H1 (cell line): Measurements from ENCODE around the gene GGT5. TPM values are rescaled to one million over a fixed set of nuclear protein-coding genes. Genes with fewer than 3 reads are reported as not detected.
"Not testable (repeated sequence)": the region's sequence is repeated elsewhere in the genome, so short reads cannot be mapped to it uniquely, and the experiment has no call there.

Experiments
- CTCF ChIA-PET: fragments of 300-600 bp; sonication (Branson Sonifier 250); formaldehyde crosslinking; loops from one replicate; lab custom pipeline; 2021; ENCODE audit not compliant: partially characterized antibody; lab: Charles Lee
- POLR2A ChIA-PET: fragments of 300-600 bp; sonication (Branson Sonifier 250); formaldehyde crosslinking; loops from one replicate; lab custom pipeline; 2021; ENCODE audit warnings: inconsistent platforms; ENCODE audit not compliant: partially characterized antibody; lab: Charles Lee
- DNase-seq, 2 experiments: peaks; one replicate each; pipeline versions ENCODE4 v3.0.0 to v3.0.0-alpha.2; 2010 to 2022; ENCODE audit warnings: low spot score in 2 of 2, low read depth in 1 of 2, mixed read lengths in 1 of 2
- FAIRE-seq: peaks from 2 replicates; lab custom pipeline; 2011; peaks lifted over from hg19 to GRCh38; lab: Jason Lieb, UNC
- H2AFZ ChIP-seq: 2 replicates; pipeline ENCODE4 v1.8.1; 2012; ENCODE audit warnings: low read length, inconsistent platforms
- H2AK5ac ChIP-seq: 2 replicates; pipeline ENCODE4 v1.6.1; 2013; ENCODE audit warnings: low read depth, low read length
- H2BK120ac ChIP-seq: replicated peaks from 2 replicates; pipeline ENCODE3; 2013; ENCODE audit warnings: low read depth, low read length, inconsistent platforms
- H2BK12ac ChIP-seq: 2 replicates; pipeline ENCODE4 v1.6.1; 2013; ENCODE audit warnings: low read depth, low read length
- H2BK15ac ChIP-seq: 2 replicates; pipeline ENCODE4 v1.6.1; 2013; ENCODE audit warnings: low read length
- H2BK20ac ChIP-seq: 2 replicates; pipeline ENCODE4 v1.6.1; 2013; ENCODE audit warnings: low read length
- H2BK5ac ChIP-seq: 2 replicates; pipeline ENCODE4 v1.6.1; 2013; ENCODE audit warnings: low read depth, low read length
- H3K14ac ChIP-seq: 2 replicates; pipeline ENCODE4 v1.6.1; 2013; ENCODE audit warnings: inconsistent platforms; ENCODE audit not compliant: insufficient read length
- H3K18ac ChIP-seq: 2 replicates; pipeline ENCODE4 v1.6.1; 2013; ENCODE audit warnings: low read length; ENCODE audit errors: extremely low read depth
- H3K23ac ChIP-seq: 2 replicates; pipeline ENCODE4 v1.6.1; 2013; ENCODE audit warnings: inconsistent platforms; ENCODE audit not compliant: insufficient read length
- H3K23me2 ChIP-seq: 2 replicates; pipeline ENCODE4 v1.6.1; 2013; ENCODE audit warnings: low read depth, low read length
- H3K27ac ChIP-seq: 2 replicates; pipeline ENCODE4 v1.6.1; 2011; ENCODE audit warnings: low read depth, low read length, inconsistent platforms
- H3K27me3 ChIP-seq, 4 experiments: replicated peaks in 1 of 4; 1 replicate in 1 of 4; 2 replicates in 3 of 4; pipeline versions ENCODE4 v1.6.1 to v1.8.1; 2011 to 2013; ENCODE audit warnings: low read length in 3 of 4, mild to moderate bottlenecking in 3 of 4, inconsistent platforms in 2 of 4, mixed read lengths in 2 of 4, moderate library complexity in 1 of 4; ENCODE audit not compliant: control insufficient read depth in 3 of 4, insufficient read depth in 3 of 4; ENCODE audit errors: extremely low read depth in 1 of 4
- H3K36me3 ChIP-seq, 4 experiments: 2 replicates each; pipeline versions ENCODE4 v1.6.1 to v1.8.1; 2011 to 2013; ENCODE audit warnings: mild to moderate bottlenecking in 4 of 4, low read length in 3 of 4, moderate library complexity in 2 of 4, control low read depth in 1 of 4, inconsistent platforms in 1 of 4; ENCODE audit not compliant: insufficient read depth in 4 of 4, control insufficient read depth in 2 of 4
- H3K4ac ChIP-seq: replicated peaks from 2 replicates; pipeline ENCODE3; 2013; ENCODE audit warnings: low read length, low read depth, mixed read lengths, inconsistent platforms; ENCODE audit not compliant: insufficient read length
- H3K4me1 ChIP-seq, 4 experiments: replicated peaks in 1 of 4; 1 replicate in 1 of 4; 2 replicates in 3 of 4; pipeline versions ENCODE4 v1.6.1 to v1.8.1; 2011 to 2013; ENCODE audit warnings: low read length in 3 of 4, inconsistent platforms in 2 of 4, mixed read lengths in 1 of 4; ENCODE audit not compliant: insufficient read depth in 4 of 4, control insufficient read depth in 3 of 4
- H3K4me2 ChIP-seq, 2 experiments: 2 replicates each; pipeline versions ENCODE4 v1.6.1 to v1.8.1; 2011 to 2013; ENCODE audit warnings: low read depth in 2 of 2, low read length in 2 of 2, control low read depth in 1 of 2, inconsistent platforms in 1 of 2, mild to moderate bottlenecking in 1 of 2; ENCODE audit not compliant: insufficient read depth in 1 of 2
- H3K4me3 ChIP-seq, 4 experiments: fragments of 200-600, 300-600 bp in 1 of 4; sonication (generic), shearing (Covaris generic), sonication (Bioruptor Twin) in 1 of 4; 2 replicates each; pipeline versions ENCODE4 v1.5.1 to v1.8.1; 2011 to 2016; ENCODE audit warnings: low read length in 4 of 4, low read depth in 3 of 4, control low read depth in 2 of 4, inconsistent platforms in 2 of 4, mild to moderate bottlenecking in 2 of 4, mixed read lengths in 1 of 4, moderate library complexity in 1 of 4; ENCODE audit not compliant: insufficient read depth in 2 of 4; ENCODE audit errors: extremely low read depth in 1 of 4
- H3K56ac ChIP-seq: replicated peaks from 2 replicates; pipeline ENCODE3; 2013; ENCODE audit warnings: low read depth, mild to moderate bottlenecking, mixed read lengths, low read length, inconsistent platforms; ENCODE audit not compliant: insufficient read length
- H3K79me1 ChIP-seq: 2 replicates; pipeline ENCODE4 v1.6.1; 2013; ENCODE audit warnings: low read depth, low read length, control low read depth
- H3K79me2 ChIP-seq, 2 experiments: 2 replicates each; pipeline versions ENCODE4 v1.6.1 to v1.8.1; 2012 to 2013; ENCODE audit warnings: low read length in 2 of 2, mild to moderate bottlenecking in 2 of 2, inconsistent platforms in 1 of 2; ENCODE audit not compliant: insufficient read depth in 2 of 2, control insufficient read depth in 1 of 2
- H3K9ac ChIP-seq, 4 experiments: replicated peaks in 1 of 4; 1 replicate in 1 of 4; 2 replicates in 3 of 4; pipeline versions ENCODE4 v1.6.1 to v1.8.1; 2011 to 2013; ENCODE audit warnings: low read depth in 3 of 4, low read length in 3 of 4, control low read depth in 2 of 4, mild to moderate bottlenecking in 2 of 4, moderate library complexity in 2 of 4, inconsistent platforms in 1 of 4; ENCODE audit errors: extremely low read depth in 1 of 4
- H3K9me3 ChIP-seq, 2 experiments: 2 replicates each; pipeline versions ENCODE4 v1.6.1 to v1.8.1; 2012 to 2013; ENCODE audit warnings: mild to moderate bottlenecking in 2 of 2, moderate library complexity in 2 of 2, control low read depth in 1 of 2, inconsistent platforms in 1 of 2, low read depth in 1 of 2, low read length in 1 of 2, mixed read lengths in 1 of 2; ENCODE audit not compliant: insufficient read depth in 2 of 2
- H4K20me1 ChIP-seq, 2 experiments: replicated peaks in 1 of 2; 2 replicates each; pipeline versions ENCODE3 to v1.8.1; 2011 to 2013; ENCODE audit warnings: inconsistent platforms in 2 of 2, low read length in 2 of 2, mild to moderate bottlenecking in 1 of 2; ENCODE audit not compliant: insufficient read depth in 2 of 2, control insufficient read depth in 1 of 2
- H4K5ac ChIP-seq: 2 replicates; pipeline ENCODE4 v1.6.1; 2013; ENCODE audit warnings: low read length, low read depth, mixed read lengths, inconsistent platforms; ENCODE audit not compliant: insufficient read length
- H4K8ac ChIP-seq: 2 replicates; pipeline ENCODE4 v1.8.0; 2013; ENCODE audit warnings: mild to moderate bottlenecking, moderate library complexity, low read length, inconsistent platforms; ENCODE audit not compliant: insufficient read depth; ENCODE audit errors: extremely low read depth
- H4K91ac ChIP-seq: replicated peaks from 2 replicates; pipeline ENCODE3; 2013; ENCODE audit warnings: low read length, mixed read lengths, inconsistent platforms; ENCODE audit not compliant: insufficient read length
- CTCF ChIP-seq, 3 experiments: IDR thresholded peaks; 1 replicate in 2 of 3; 2 replicates in 1 of 3; pipeline versions ENCODE4 v1.5.1 to v1.6.1; 2011; ENCODE audit warnings: low read length in 3 of 3, mild to moderate bottlenecking in 3 of 3, inconsistent platforms in 2 of 3, low read depth in 1 of 3, moderate library complexity in 1 of 3; ENCODE audit not compliant: insufficient read depth in 1 of 3; ENCODE audit errors: control extremely low read depth in 1 of 3
- RAD21 ChIP-seq, 2 experiments: IDR thresholded peaks in 1 of 2; conservative IDR thresholded peaks in 1 of 2; 2 replicates each; pipeline ENCODE4 v1.6.1; 2011; ENCODE audit warnings: low read depth in 2 of 2, low read length in 2 of 2, improper control_type of control experiment in 1 of 2, inconsistent platforms in 1 of 2, mild to moderate bottlenecking in 1 of 2, moderate library complexity in 1 of 2
- WGBS, 2 experiments: shearing (Covaris generic) in 1 of 2; methylation state at CpG; one replicate each; pipeline versions ENCODE4 v1.1.6 to v1.1.7; 2013 to 2015; ENCODE audit warnings: low lambda C conversion rate in 2 of 2, mixed read lengths in 2 of 2, inconsistent platforms in 1 of 2, low coverage in 1 of 2, missing lambda C conversion rate in 1 of 2; ENCODE audit not compliant: insufficient replicate concordance in 2 of 2, insufficient coverage in 1 of 2, insufficient read length in 1 of 2; ENCODE audit errors: extremely low coverage in 1 of 2, missing lambda C conversion rate in 1 of 2; 5-methylcytosine and 5-hydroxymethylcytosine counted together
- polyA plus RNA-seq, 7 experiments: library from polyadenylated mRNA; depleted of rRNA in 3 of 7; stranded (reverse) in 5 of 7; unstranded in 2 of 7; fragments of >200 nt in 5 of 7; fragments of 200-250 nt in 2 of 7; gene quantifications; 1 replicate in 5 of 7; 2 replicates in 1 of 7; 4 replicates in 1 of 7; pipeline versions ENCODE4 v1.2.1 to v1.2.3, GENCODE V29; 2011 to 2013; ENCODE audit warnings: missing spikeins in 2 of 7, mixed read lengths in 2 of 7
- total RNA-seq: library from RNA; stranded (reverse); fragmentation: NEBNext Ultra II Directional; extraction: Animal tissue kit (Norgen Biotek cat#: 25700); gene quantifications from 2 replicates; pipeline ENCODE4 v1.2.1, GENCODE V29; 2021

GGT5 gene
- total and polyA plus RNA-seq, 2 of the 8 experiments (the other 6 are each of a cell fraction or from before 2014, with no cell fraction given): 0.05 TPM; not detected in 1

GRCh38 chr22:24259459-24259858 is 14.6 kb upstream of the GGT5 start:
- WGBS, 2 experiments: 12% methylated on average over 5 of the region's 10 CpGs; no CpG with 5 or more reads in 1 of the 2 experiments
- H3K4ac ChIP-seq, H3K56ac ChIP-seq, H2BK12ac ChIP-seq, H2BK120ac ChIP-seq: not testable (repeated sequence)
- peak; percentile 33 to 59 (median 33) for TF ChIP-seq CTCF (IDR thresholded peaks at IDR 0.05; ENCODE audit: control extremely low read depth in 1 of 3, insufficient read depth in 1 of 3, low read depth in 1 of 3, low read length in 3 of 3)
- peak; percentile 57 to 62 for TF ChIP-seq RAD21 (IDR thresholded peaks at IDR 0.05 in 1 of 2, conservative IDR thresholded peaks at IDR 0.05 in 1 of 2; ENCODE audit: low read depth in 2 of 2, low read length in 2 of 2)
- TF ChIP-seq, all 59 proteins: peak for 2; not testable (repeated sequence) for 57
- H3K27me3 ChIP-seq, H3K4me1 ChIP-seq, H3K4me2 ChIP-seq, H2BK15ac ChIP-seq, H2BK20ac ChIP-seq, H4K91ac ChIP-seq, H2AFZ ChIP-seq, H3K18ac ChIP-seq, CTCF ChIA-PET, H3K36me3 ChIP-seq, H2BK5ac ChIP-seq, H2AK5ac ChIP-seq, H3K79me1 ChIP-seq, H4K8ac ChIP-seq, H3K79me2 ChIP-seq, H4K5ac ChIP-seq, H4K20me1 ChIP-seq, H3K14ac ChIP-seq, POLR2A ChIA-PET, H3K27ac ChIP-seq, H3K23ac ChIP-seq, H3K9ac ChIP-seq, FAIRE-seq, H3K9me3 ChIP-seq, H3K4me3 ChIP-seq, H3K23me2 ChIP-seq: not testable (repeated sequence)
- DNase-seq: peak in 1 of 2 experiments; percentile 75
